DMS 273 (cell line): Measurements from ENCODE around the gene IFNA6.

Experiments used
- DNase-seq: peaks from one replicate; lab custom pipeline; 2025; ENCODE audit not compliant: unreplicated experiment; lab: John Stamatoyannopoulos, UW

The IFNA6 gene

DNA sequence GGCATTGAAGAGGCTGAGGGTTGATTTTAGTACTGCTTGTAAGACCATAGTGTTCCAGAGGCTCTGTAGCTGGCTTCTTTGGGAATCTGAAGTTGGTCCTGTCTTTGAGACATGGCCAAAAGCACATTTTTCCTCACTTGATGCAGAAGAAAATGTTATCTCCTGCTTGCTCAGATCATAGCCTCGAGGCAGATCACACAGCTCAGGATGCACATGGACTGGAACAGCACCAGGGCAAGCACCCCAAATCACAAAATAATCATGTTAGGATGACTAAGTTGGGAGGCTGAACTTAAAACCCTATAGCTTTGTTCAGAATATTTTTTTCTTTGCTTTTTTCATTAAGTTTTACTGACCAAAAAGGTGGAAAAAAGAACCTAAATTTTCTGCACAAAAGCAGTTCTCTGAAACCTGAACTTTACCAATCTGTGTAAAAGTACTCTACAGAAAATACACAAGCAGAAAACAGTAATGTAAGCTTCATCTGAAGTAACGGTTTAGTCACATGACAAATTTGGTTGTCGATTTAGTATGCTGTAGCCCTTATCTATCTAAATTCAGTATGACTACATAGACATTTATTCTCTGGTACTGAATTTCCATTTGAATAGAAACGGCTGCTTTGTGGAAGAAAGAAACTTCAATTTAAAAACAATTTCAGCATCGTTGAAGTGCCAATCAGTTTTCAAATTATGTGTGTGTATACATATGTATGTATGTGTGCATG lies 18.8 kb downstream of the IFNA6 start:
- no peak for DNase-seq

DNA sequence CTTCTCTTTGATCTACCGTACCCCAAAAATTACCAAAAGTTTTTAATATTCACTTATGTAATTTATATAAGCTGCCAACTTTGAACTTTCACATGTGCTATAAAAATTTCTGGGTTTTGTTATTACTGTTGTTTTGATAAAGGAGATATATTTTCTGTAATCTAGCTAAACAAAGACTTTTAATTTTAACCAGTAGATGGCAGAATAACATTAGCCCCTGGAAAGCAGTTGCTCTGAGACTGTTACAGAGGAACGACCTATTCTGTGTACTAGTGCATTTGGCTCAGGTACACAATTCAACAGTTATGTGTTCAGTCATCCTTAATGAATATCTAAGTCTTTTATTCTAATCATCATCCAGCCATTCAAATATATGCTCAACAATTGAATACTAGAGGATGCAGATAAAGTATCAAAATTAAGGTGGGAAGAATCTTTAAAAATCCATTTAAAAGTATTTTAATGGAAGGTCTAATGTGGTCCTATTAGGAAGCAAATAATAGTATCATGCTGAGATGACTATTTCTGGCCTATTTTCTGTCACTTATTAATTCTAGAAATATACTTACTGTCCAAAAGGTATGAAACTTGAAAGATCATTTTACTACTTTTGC lies 24.1 kb downstream of the IFNA6 start:
- peak; percentile 65 for DNase-seq

DNA sequence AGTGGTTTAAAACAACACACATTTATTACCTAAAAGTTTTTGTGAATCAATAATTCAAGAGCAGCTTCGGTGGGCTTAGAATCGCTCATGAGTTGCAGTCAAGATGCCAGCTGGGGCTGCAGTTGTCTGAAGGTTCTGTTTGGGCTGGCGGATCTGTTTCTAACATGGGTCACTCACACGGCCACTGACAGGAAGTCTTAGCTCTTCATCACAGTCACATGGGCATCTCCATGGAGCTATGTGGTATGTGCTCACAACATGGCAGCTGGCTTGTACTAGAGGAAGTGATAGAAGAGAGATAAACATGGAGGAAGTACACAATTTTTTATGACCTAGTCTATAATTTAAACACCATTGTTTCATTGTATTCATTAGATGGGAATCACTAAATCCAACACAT lies 26.6 kb downstream of the IFNA6 start:
- DNase-seq: no peak

DNA sequence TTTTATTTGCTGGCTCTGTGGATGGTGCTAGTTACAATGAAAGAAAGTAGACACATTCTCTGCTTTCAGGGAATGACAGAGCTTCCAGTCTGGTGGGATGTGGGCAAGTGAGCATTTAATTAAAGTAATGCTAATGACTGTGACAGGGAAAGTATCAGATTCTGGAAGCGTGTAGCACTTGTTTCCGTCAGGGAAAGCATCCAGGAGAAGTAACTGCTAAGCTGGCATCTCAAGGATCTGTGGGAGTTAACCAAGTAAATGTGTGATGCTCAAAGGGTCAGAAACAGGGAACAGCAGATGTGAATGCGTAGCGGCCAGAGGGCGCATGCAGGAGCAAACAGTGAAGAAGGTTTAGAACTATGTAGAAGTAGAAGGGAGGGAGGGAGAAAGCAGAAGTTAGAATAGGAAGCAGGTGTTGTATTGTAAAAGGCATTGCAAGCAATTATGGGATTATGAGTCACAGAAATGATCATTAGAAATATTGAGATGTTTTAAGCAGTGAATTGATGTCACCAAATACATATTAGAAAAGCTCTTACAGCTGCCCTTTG lies 27.7 kb downstream of the IFNA6 start:
- DNase-seq: no peak

DNA sequence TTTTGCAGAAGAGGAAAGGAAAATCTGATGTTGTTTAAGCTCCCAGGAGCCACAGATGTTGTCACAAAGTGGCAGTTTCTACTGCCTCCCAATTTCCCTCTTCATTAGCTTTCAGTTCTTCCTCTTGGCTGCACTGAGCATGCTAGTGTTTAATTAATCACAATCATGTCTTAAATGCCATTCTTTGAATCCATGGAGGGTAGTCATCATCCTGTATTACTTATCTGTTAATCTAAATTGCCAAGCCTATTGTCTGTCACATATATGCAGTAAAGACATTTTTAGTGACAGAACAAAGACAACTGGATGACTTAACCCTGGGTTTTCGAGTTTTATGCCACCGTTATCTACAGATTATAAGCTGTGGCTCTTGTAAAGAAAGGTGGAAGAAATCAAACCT lies 30.2 kb downstream of the IFNA6 start:
- no peak for DNase-seq

DNA sequence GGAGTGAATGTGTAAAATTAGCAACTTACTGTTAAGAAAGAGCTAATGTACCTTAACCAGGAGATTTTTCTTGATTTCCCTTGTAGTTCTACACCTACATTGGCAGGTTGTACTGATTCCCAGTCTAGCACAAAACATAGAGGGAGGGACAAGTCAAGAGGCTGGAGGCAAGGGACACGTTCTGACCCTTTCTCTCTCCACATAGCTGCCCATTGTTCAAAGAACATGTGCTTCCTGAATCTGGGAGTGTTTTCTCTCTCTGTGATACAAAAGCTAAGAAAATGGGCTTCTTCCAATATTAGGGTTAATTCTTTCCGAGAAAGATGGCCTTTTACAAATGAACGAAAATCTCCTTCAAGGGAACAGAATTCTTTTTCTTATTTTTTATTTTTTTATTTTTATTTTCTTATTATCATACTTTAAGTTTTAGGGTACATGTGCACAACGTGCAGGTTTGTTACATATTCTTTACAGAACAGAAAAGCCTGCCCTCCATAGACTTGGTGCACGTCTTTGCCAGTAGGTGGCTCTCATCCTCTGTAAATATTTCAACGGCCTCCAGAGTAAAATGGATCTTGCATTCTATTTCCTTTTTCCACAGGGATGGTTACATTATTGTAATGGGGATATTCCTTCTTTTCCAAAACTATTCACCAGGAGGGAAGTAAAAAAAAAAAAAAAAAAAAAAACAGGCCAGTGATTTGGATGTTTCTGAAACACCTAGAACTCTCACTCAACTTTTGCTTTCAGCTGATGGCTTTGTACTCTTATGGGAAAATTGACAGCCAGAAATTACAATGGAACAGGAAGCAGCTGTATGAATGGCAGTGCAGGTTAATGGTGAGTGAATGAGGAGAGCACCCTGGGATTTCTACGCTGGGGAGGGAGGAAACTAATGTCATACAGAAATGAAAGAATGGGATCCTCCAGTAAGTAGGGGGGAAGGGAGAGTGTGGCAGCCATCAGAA lies 32.4 kb downstream of the IFNA6 start:
- peak; percentile 67 for DNase-seq

DNA sequence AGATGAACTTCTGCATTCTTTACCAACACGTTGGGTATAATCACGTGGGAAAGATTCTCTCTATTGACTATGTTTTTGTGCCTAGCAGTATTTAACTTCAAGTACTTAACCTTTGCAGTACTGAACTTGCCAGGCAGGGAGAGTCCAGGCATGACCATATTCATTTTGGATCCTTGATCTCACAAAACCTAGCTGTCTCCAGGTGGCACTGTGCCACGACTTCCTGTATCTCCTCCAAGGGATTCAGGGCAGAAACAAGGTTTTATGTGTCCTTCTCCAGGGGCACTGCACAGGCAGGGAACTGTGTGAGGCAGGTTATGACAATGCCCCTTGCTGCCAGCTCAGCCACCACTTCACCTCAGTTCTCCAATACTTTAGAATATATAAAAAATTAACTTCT lies 33.8 kb downstream of the IFNA6 start:
- DNase-seq: peak; percentile 10

DNA sequence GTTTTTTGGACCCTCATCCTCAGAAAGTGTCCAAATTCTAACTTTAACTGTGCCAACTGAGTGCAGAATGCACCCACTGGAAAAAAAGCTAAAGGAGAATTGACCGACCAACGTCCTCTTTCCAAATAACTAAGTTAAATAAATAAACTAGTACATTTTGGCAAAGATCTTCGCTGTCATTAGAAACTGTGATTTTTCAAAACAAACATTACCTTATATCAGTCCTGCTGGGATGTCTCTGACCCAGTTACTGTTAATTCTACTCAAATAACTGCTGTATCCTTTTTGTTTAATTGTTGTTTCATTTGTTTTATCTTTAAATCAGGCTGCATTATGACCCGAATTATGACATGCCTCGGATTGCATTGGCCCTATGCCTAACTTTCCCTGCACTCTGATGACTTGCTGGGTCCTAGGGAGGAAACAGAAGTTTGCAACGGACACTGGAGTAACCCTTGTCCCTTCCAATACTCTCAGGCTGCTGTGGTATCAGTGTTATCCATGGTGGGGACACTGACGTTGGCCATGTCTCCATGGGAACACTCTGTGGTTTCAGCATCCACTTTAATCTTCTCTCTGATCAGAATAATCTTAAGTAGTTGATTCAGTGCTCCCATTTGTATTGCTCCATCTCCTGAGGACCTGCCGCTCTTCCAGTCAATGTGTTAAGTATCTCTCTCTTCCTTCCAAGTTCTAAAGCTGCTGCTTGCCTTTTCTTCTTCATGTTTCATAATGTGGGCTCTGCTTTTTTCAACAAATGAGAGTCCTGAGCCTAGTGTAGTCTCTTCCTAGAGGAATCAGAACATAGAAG lies 34.5 kb downstream of the IFNA6 start:
- no peak for DNase-seq

DNA sequence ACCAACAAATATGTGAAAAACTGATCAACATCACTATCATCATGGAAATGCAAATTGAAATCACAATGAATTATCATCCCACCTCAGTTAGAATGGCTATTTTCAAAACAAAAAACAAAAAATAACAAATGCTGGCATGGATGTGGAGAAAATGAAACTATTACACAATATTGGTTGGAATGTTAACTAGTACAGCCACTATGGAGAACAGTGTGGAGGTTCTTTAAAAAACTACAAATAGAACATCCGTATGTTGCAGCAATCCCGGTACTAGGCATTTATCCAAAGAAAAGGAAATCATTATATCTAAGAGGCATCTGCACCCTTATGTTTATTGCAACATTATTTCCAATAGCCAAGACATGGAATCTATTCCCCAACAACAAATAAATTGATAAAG lies 36.5 kb downstream of the IFNA6 start:
- no peak for DNase-seq

DNA sequence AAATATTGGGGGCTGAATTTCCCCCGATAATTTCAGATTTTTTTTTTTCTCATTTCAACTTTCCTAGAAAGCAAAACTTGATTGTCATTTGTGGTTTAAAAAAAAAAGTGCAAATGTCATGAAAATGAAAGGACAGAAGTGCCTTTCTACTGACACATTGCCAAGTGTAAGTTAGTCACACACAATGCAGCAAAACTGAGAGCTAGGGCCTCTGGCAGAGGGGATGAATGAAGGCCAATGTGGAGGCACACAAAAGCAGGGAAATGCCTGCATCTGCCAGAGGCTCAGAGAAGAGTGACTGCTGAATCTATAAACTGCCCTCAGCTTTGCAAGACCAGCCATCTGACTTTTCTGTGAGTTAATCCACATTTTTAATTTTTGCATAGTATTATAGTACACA lies 38.8 kb downstream of the IFNA6 start:
- DNase-seq: no peak

DNA sequence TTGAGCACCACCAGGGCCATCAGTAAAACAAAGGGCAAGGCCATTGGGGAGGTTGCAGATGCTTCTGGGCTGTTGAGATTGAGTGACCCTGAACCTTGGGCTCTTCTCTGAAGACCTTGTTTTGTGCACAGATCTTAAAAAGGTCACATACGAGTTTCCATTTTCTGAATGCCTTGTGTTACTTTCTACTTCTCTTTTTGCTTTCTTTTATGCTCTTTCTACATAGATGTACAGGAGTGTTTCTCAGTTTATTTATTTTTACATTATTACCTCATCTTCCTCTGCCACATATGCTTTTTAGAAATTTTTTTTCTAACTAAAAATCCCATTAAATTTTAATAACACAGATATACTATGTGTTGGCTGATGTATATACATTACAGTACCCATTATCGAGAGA lies 45.5 kb downstream of the IFNA6 start, which contains the start of gene IFNA5:
Gene IFNA5, minus strand, starts transcription at position 101 of the 400 bp plus-strand sequence. Its CDS starts 57 bp downstream, at position 44.
- no peak for DNase-seq
